T-cell (primary cell): Measurements from ENCODE around the gene SLC12A8. TPM values are rescaled to one million over a fixed set of nuclear protein-coding genes. Genes with fewer than 3 reads are reported as not detected.

Experiments
- ATAC-seq, 4 experiments: fragments of 200-7000 bp in 3 of 4; fragments of 150-1000 bp in 1 of 4; cut with Tn5 transposase; replicated peaks in 1 of 4; 1 replicate in 3 of 4; 2 replicates in 1 of 4; pipeline ENCODE4 v1.10.0; 2021; ENCODE audit warnings: moderate library complexity in 3 of 4, mild to moderate bottlenecking in 2 of 4, moderate number of reproducible peaks in 1 of 4
- CTCF ChIA-PET, 2 donors: fragments of 300-600 bp; sonication (Branson Sonifier 250); formaldehyde crosslinking; loops; one replicate each; lab custom pipeline; 2022; ENCODE audit warnings: antibody characterized with exemption in 2 of 2; lab: Charles Lee
- POLR2A ChIA-PET, 2 donors: fragments of 300-600 bp; sonication (Branson Sonifier 250); formaldehyde crosslinking; loops; one replicate each; lab custom pipeline; 2022; ENCODE audit warnings: antibody characterized with exemption in 2 of 2; lab: Charles Lee
- DNase-seq, 35 experiments: peaks; one replicate each; pipeline versions ENCODE4 v3.0.0 to v3.0.0-alpha.2; 2013 to 2023
- H3K27ac ChIP-seq: one replicate; pipeline ENCODE4 v1.5.1; 2013; ENCODE audit warnings: low read length
- H3K27me3 ChIP-seq, 2 experiments: replicated peaks in 1 of 2; 1 replicate in 1 of 2; 2 replicates in 1 of 2; pipeline versions ENCODE4 v1.6.1 to v1.7.0; 2013; ENCODE audit warnings: low read length in 1 of 2, mixed read lengths in 1 of 2; ENCODE audit not compliant: control insufficient read depth in 2 of 2, insufficient read depth in 2 of 2; ENCODE audit errors: extremely low read depth in 1 of 2
- H3K36me3 ChIP-seq, 2 donors: 1 replicate in 1 of 2; 2 replicates in 1 of 2; pipeline versions ENCODE4 v1.6.1 to v1.7.0; 2013; ENCODE audit warnings: low read length in 1 of 2; ENCODE audit not compliant: control insufficient read depth in 2 of 2, insufficient read depth in 1 of 2; ENCODE audit errors: extremely low read depth in 1 of 2
- H3K4me1 ChIP-seq, 2 experiments: 1 replicate in 1 of 2; 2 replicates in 1 of 2; pipeline versions ENCODE4 v1.6.1 to v1.7.0; 2013; ENCODE audit warnings: low read length in 2 of 2, mixed read lengths in 1 of 2; ENCODE audit not compliant: insufficient read depth in 2 of 2, control insufficient read depth in 1 of 2; ENCODE audit errors: extremely low read depth in 1 of 2
- H3K4me3 ChIP-seq, 2 donors: 1 replicate in 1 of 2; 2 replicates in 1 of 2; pipeline versions ENCODE4 v1.5.1 to v1.7.0; 2013; ENCODE audit warnings: mild to moderate bottlenecking in 2 of 2, low read length in 1 of 2, moderate library complexity in 1 of 2; ENCODE audit not compliant: control insufficient read depth in 1 of 2; ENCODE audit errors: extremely low read depth in 1 of 2
- H3K9me3 ChIP-seq: 2 replicates; pipeline ENCODE4 v1.7.0; 2013
- H3K27ac Mint-ChIP-seq, 2 donors: one replicate each; pipeline ENCODE4 v1.8.0; 2020 to 2021; ENCODE audit warnings: mild to moderate bottlenecking in 2 of 2, mixed read lengths in 2 of 2
- H3K27me3 Mint-ChIP-seq, 2 donors: one replicate each; pipeline ENCODE4 v1.8.0; 2021 to 2022; ENCODE audit warnings: mixed read lengths in 2 of 2
- H3K36me3 Mint-ChIP-seq: one replicate; pipeline ENCODE4 v1.8.0; 2021; ENCODE audit warnings: mixed read lengths
- H3K4me1 Mint-ChIP-seq, 3 donors: one replicate each; pipeline ENCODE4 v1.8.0; 2020 to 2022; ENCODE audit warnings: mixed read lengths in 3 of 3, mild to moderate bottlenecking in 1 of 3
- H3K4me3 Mint-ChIP-seq, 3 donors: one replicate each; pipeline ENCODE4 v1.8.0; 2020 to 2022; ENCODE audit warnings: mild to moderate bottlenecking in 3 of 3, mixed read lengths in 3 of 3, moderate library complexity in 3 of 3
- H3K9me3 Mint-ChIP-seq, 3 donors: one replicate each; pipeline ENCODE4 v1.8.0; 2020 to 2022; ENCODE audit warnings: mixed read lengths in 3 of 3
- WGBS: methylation state at CpG from one replicate; pipeline ENCODE4 v1.1.5; 2013; ENCODE audit warnings: missing lambda C conversion rate; ENCODE audit not compliant: insufficient coverage; 5-methylcytosine and 5-hydroxymethylcytosine counted together
- total RNA-seq, 35 experiments: library from RNA in 6 of 35; stranded (reverse) in 6 of 35; fragments of 120-200 nt in 1 of 35; gene quantifications; one replicate each; pipeline versions ENCODE4 v1.2.1 to v1.2.4 and lab custom pipeline; 2013 to 2026

Gene SLC12A8
- total RNA-seq, 5 donors from 2014 or later (not counting 1 experiment from before 2014, with no cell fraction given): 0.50 to 0.96 (median 0.60) TPM; not detected in 2

DNA sequence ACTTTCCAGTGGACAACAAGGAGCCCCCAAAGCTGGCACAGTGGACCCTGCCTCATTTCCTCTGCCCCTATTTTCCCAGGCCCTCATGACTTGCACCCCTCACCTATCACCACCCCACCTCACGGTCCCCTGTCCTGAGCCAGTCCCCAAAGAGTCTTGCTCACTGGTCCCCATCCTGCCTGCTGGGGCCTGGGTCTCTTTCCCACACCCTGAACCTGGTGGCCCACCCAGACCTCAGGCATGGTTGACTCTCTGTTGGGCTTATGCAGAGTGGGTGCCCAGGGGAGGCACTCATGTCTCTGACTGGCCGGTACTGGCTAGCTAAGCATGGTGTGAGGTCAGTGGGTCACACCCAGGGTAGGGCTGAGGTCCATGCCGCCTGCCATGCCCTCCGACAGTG, 73.2 kb downstream of the SLC12A8 start:
- 93% methylated on average over 4 of the region's 4 CpGs for WGBS
- peaks cover 0 to 6% of the 10 kb centered on the region in 2 experiments for H3K27me3 ChIP-seq
- H3K36me3 Mint-ChIP-seq: no peaks in the 10 kb centered on the region
- no peaks in the 10 kb centered on the region for H3K27me3 Mint-ChIP-seq
- POLR2A ChIA-PET: interaction anchor here in 1 of 2 donors (0.6 kb wide), 2 partner anchors 81 to 137 kb away, joined by 3 read pairs; no protein-coding TSS in a partner anchor
- H3K36me3 ChIP-seq: no peaks in the 10 kb centered on the region
- H3K27ac ChIP-seq: no peak overlapping the region
- H3K4me1 ChIP-seq: peaks cover 17 to 40% of the 10 kb centered on the region in 2 experiments
- H3K4me3 Mint-ChIP-seq: no peak overlapping the region
- H3K9me3 Mint-ChIP-seq: no peaks in the 10 kb centered on the region
- CTCF ChIA-PET: no interaction called here
- no peak overlapping the region for H3K4me3 ChIP-seq
- ATAC-seq (no peak), DNase-seq (no peak)
- no peaks in the 10 kb centered on the region for H3K9me3 ChIP-seq
- peaks cover 45 to 49% (median 45%) of the 10 kb centered on the region in 3 donors for H3K4me1 Mint-ChIP-seq
- peak overlapping the region; percentile 33 to 61 for H3K27ac Mint-ChIP-seq

DNA sequence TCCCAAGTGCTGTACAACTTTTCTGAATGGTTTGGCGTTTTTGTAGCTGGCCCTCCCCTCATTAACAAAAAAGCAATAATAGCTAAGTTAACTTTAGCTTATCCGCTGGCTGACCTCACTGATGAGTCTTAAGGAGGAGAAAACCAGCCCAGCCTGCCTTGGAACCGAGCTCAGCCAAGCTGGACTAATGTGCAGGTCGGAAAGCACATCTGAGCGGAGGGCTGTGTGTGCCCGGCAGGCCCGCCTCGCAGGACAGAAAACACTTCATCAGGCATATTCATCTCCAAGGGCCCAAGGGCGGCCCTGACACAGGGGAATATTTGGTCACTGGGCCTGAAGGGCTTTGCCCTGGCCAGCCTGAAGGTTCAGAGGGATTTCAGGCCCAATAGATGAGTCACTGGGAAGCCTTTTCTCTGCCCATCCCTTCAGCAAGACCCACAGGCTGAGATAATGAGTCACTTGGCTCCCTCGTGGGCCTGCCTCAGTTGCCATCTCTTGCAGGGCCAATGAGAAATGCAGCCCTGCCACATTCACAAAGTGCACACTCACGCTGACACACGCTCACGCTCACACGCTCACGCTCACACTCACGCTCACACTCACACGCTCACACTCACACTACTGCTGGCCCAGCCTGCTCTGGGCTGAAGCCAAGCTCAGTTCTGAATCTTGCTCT, 75.1 kb downstream of the SLC12A8 start:
- DNase-seq (no peak), ATAC-seq (no peak)
- Mint-ChIP-seq H3K27me3 (no peaks in the 10 kb centered on the region), H3K9me3 (no peaks in the 10 kb centered on the region), H3K4me3 (no peak overlapping the region), H3K4me1 (peaks cover 41 to 47% (median 41%) of the 10 kb centered on the region in 3 donors), H3K27ac (no peak overlapping the region), H3K36me3 (no peaks in the 10 kb centered on the region)
- no peaks in the 10 kb centered on the region for H3K36me3 ChIP-seq
- CTCF ChIA-PET: interaction anchor here in 1 of 2 donors (0.5 kb wide), 1 partner anchor 81 kb away, joined by 3 read pairs; no protein-coding TSS in a partner anchor
- peaks cover 17 to 38% of the 10 kb centered on the region in 2 experiments for H3K4me1 ChIP-seq
- H3K27me3 ChIP-seq: peaks cover 0 to 6% of the 10 kb centered on the region in 2 experiments
- no peak overlapping the region for H3K27ac ChIP-seq
- POLR2A ChIA-PET: no interaction called here
- no peak overlapping the region for H3K4me3 ChIP-seq
- H3K9me3 ChIP-seq: no peaks in the 10 kb centered on the region
- 87% methylated on average over 16 of the region's 17 CpGs for WGBS

DNA sequence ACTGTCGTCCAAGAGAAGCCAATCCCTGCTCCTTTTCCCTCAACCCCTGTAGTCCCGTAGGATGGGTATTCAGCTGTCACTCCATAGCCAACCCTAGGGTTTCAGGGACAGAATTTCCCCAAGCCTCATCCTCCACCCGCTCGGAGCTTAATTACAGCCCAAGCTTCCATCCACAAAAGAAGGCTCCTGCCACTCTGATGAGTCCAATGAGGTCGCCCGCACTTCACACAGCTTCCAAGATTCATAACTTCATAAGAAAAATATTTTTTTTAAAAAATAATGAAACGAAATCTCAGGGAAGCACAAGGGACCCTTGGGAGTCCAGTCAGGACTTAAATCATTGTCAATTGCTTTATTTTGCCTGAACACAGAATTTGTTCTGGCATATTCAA, 75.6 kb downstream of the SLC12A8 start:
- Histone ChIP-seq H3K9me3 (no peaks in the 10 kb centered on the region), H3K27me3 (peaks cover 0 to under 1% of the 10 kb centered on the region in 2 experiments), H3K27ac (no peak overlapping the region), H3K36me3 (no peaks in the 10 kb centered on the region), H3K4me1 (peaks cover 14 to 36% of the 10 kb centered on the region in 2 experiments), H3K4me3 (no peak overlapping the region)
- no peak for DNase-seq
- POLR2A ChIA-PET: no interaction called here
- H3K4me1 Mint-ChIP-seq: peaks cover 39 to 47% (median 39%) of the 10 kb centered on the region in 3 donors
- no peaks in the 10 kb centered on the region for H3K9me3 Mint-ChIP-seq
- peak overlapping the region in 1 of 2 donors; percentile 73 for H3K27ac Mint-ChIP-seq
- WGBS: 100% methylated on average over 1 of the region's 7 CpGs
- ATAC-seq: no peak
- CTCF ChIA-PET: interaction anchor here in 1 of 2 donors (0.5 kb wide), 1 partner anchor 80 kb away, joined by 3 read pairs; no protein-coding TSS in a partner anchor
- no peaks in the 10 kb centered on the region for H3K27me3 Mint-ChIP-seq
- H3K4me3 Mint-ChIP-seq: no peak overlapping the region
- H3K36me3 Mint-ChIP-seq: no peaks in the 10 kb centered on the region

DNA sequence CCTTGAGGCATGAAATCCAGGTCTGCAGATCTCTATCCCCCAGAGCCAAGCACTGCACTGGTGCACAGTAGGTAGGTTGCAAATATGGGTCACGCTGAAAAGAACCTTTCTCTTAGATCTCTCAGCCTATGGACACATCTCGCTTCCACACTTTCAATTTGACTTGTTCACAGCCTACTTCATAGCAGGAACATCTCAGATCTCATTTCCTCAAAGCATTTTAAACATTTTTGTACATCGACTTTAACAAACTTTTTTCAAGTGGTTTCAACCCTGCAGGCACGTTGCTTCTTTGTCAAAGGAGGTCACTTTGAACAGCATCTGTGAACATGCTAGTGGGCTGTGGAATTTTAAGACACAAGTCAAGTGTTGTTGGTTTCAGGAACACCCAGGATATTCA, 76.0 kb downstream of the SLC12A8 start:
- ATAC-seq: peak in 1 of 4 experiments; percentile 45
- Mint-ChIP-seq H3K36me3 (no peaks in the 10 kb centered on the region), H3K27ac (peak overlapping the region; percentile 33 to 73), H3K27me3 (no peaks in the 10 kb centered on the region), H3K4me1 (peaks cover 35 to 45% (median 35%) of the 10 kb centered on the region in 3 donors), H3K4me3 (peak overlapping the region in 1 of 3 donors; percentile 20), H3K9me3 (no peaks in the 10 kb centered on the region)
- H3K27ac ChIP-seq: no peak overlapping the region
- ChIA-PET POLR2A (no interaction called here), CTCF (no interaction called here)
- no peaks in the 10 kb centered on the region for H3K27me3 ChIP-seq
- DNase-seq: no peak
- H3K9me3 ChIP-seq: no peaks in the 10 kb centered on the region
- H3K4me3 ChIP-seq: no peak overlapping the region
- 10% methylated on average over 2 of the region's 4 CpGs for WGBS
- H3K36me3 ChIP-seq: no peaks in the 10 kb centered on the region
- H3K4me1 ChIP-seq: peaks cover 14 to 32% of the 10 kb centered on the region in 2 experiments

DNA sequence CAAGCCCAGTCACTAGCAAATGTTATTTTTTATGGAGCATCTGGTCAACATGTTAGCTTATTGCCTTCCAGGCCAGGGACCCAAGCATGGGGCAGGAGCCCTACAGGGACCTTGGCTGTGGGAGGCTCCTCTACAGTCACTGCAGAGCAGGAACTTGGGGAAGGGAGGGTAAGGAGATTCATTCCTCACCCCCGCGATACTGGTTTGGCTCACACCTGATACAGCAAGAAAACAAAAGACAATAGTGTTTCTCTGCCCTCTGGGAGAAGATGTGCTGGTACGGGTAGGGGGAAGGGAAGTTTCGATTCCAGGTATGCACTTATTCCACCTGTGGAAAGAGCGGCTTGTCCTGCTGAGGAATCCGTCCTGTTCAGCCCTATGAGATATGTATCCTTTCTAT, 77.6 kb downstream of the SLC12A8 start:
- DNase-seq (no peak), ATAC-seq (no peak)
- no peak overlapping the region for H3K27ac Mint-ChIP-seq
- no peaks in the 10 kb centered on the region for H3K9me3 ChIP-seq
- ChIA-PET CTCF (no interaction called here), POLR2A (no interaction called here)
- no peak overlapping the region for H3K4me3 Mint-ChIP-seq
- no peaks in the 10 kb centered on the region for H3K36me3 ChIP-seq
- H3K27me3 Mint-ChIP-seq: no peaks in the 10 kb centered on the region
- no peak overlapping the region for H3K4me3 ChIP-seq
- H3K36me3 Mint-ChIP-seq: no peaks in the 10 kb centered on the region
- no CpG with 5 or more reads among the region's 6 CpGs for WGBS
- H3K27ac ChIP-seq: no peak overlapping the region
- H3K9me3 Mint-ChIP-seq: no peaks in the 10 kb centered on the region
- H3K27me3 ChIP-seq: no peaks in the 10 kb centered on the region
- peaks cover 24 to 37% (median 26%) of the 10 kb centered on the region in 3 donors for H3K4me1 Mint-ChIP-seq
- peaks cover 11 to 16% of the 10 kb centered on the region in 2 experiments for H3K4me1 ChIP-seq

DNA sequence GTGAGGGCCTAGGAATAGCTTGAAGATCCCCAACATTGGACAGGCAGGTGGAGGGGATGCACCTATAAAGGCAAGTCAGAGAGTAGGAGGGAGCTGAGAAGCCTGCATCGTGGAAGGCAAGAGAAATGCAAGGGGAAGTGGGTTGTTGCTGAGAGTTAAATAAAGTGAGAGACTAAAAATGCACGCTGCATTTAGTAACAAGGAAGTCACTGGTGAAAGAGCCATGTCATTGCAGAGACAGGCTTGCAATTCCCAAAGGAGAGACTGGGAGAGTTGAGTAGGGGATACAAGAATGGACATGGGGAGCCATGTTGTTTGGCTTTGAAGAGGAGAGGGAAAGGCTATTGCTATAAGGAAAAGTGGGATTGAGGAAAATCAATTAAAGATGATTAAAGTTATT, 79.7 kb downstream of the SLC12A8 start:
- Mint-ChIP-seq H3K9me3 (no peaks in the 10 kb centered on the region), H3K27ac (peak overlapping the region; percentile 7 to 40), H3K4me1 (peaks cover 19 to 27% (median 20%) of the 10 kb centered on the region in 3 donors), H3K27me3 (no peaks in the 10 kb centered on the region), H3K36me3 (no peaks in the 10 kb centered on the region), H3K4me3 (no peak overlapping the region)
- 22% methylated on average over 2 of the region's 2 CpGs for WGBS
- Histone ChIP-seq H3K27ac (no peak overlapping the region), H3K4me3 (no peak overlapping the region), H3K4me1 (peaks cover 11 to 21% of the 10 kb centered on the region in 2 experiments), H3K9me3 (no peaks in the 10 kb centered on the region), H3K27me3 (no peaks in the 10 kb centered on the region), H3K36me3 (no peaks in the 10 kb centered on the region)
- ChIA-PET CTCF (interaction anchor here in 1 of 2 donors (0.7 kb wide), 1 partner anchor 303 kb away, joined by 3 read pairs; no protein-coding TSS in a partner anchor), POLR2A (interaction anchor here in 1 of 2 donors (0.6 kb wide), 1 partner anchor 11 kb away, joined by 4 read pairs; no protein-coding TSS in a partner anchor)
- DNase-seq (no peak), ATAC-seq (no peak)
